ENCODE measurements around the gene PLXNA4.

GRCh38 chr7:132351954-132352499, 224.2 kb downstream of the PLXNA4 start:
- TF ChIP-seq POLR2A (IDR thresholded peaks at IDR 0.05) (no peak), CTCF (IDR thresholded peaks at IDR 0.05) (no peak)

Data from prostate gland (tissue), 2 donors.